ENCODE results near the gene ADARB1.

Gene ADARB1

DNA sequence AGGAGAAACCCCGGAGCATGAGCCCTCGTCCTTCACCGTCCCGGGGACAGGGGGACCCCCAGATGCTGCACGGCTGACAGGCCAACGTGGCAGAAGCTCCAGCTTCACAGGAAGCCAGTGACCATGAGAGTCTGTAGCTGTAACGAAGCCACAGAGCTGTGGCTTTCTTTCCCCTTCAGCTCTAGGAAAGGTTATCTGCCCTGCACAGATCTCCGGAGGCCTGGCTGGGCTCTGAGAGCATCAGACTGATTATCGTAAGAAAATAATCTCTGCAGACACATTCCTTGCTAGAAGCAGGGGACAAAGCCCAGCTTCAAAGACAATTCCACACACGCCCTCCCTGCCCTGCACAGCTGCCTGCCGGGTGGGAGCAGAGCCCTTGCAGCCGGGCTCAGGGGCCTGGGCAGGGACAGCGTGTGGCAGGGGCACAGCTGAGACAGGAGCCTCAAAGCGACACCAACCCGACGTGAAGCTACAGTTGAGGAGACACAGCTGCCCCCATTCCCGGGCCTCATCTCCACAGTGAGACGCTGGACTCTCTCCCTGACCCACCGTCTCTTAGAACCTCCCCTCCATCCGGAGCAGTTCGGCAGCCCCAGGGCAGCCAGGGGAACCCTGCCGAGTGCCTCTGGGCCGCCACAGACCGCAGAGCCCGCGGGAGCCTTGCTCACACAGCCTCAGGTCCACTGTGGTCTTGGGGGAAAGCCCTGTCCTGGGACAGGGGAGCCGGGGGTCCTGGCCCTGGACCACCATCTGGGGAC is 182.7 kb downstream of the ADARB1 start:
- no peak for DNase-seq

- DNase-seq = no peak
Observed at GRCh38 chr21:45257673-45258341, 183.4 kb downstream of the ADARB1 start.

DNA sequence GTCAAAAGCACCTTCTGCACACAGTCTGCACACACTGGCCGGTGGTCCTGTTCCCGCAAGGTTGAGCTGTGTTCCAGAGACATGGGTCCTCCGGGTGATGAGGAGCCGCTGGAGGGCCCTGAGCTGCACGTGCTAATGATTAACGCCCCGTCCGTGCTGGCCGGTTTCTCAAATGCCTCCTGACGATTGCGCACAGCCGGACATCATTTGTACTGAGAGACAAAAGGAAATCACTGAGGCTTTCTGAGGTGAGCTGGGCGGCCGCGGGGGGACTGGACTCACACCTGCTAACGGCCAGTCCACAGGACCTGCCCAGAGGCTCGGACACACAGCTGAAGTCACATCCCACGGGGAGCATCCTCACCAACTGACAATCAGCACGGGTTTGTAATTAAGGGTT is 184.1 kb downstream of the ADARB1 start:
- DNase-seq = no peak

GRCh38 chr21:45259206-45259840 is 184.9 kb downstream of the ADARB1 start:
- no peak for DNase-seq

- DNase-seq = peak in 2 of 3 donors; percentile 6 to 7
Observed at GRCh38 chr21:45260191-45260825, 185.9 kb downstream of the ADARB1 start.

DNA sequence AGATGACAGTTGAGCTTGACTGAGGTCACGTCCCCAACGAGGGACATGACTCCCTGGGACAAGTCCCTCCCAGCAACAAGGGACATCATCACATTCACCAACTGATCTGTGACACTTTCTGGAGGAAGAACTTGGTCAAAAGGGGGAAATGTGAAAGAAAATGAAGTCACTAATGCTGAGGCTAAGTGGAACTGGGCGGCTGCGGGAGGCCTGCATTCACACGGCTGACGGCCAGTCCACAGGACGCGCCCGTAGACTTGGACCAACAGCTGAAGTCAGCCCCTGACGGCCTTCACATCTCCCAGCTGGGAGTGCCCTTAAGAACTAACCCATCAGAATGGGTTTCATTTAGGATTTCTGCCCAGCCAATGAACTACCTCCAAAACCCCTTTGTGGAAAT is 186.7 kb downstream of the ADARB1 start:
- no peak for DNase-seq

DNA sequence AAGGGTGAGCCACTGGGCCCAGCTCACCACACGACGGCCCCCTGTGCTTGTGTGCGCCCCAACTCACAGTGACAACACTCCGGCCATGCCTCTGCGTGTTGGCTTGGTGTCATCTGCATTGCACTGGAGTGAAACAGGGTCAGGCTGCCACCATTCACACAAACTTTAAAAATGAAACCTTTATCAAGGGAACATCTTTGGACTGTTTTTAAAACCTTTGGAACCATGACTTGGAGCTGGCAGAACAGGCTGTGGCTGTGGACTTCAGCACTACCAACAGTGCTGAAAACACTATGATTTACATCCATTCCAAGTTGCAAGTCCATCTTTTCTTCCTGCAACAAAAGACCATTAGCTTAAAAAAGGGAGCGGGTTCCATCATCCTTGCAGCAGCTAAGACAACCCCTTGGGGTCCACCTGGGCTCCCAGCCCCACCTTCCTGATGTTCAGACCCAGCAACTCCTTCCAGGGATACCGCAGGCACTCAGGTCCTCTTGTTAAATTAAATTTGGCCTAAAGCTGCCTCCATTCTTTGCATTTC is 187.7 kb downstream of the ADARB1 start:
- DNase-seq = no peak

DNA sequence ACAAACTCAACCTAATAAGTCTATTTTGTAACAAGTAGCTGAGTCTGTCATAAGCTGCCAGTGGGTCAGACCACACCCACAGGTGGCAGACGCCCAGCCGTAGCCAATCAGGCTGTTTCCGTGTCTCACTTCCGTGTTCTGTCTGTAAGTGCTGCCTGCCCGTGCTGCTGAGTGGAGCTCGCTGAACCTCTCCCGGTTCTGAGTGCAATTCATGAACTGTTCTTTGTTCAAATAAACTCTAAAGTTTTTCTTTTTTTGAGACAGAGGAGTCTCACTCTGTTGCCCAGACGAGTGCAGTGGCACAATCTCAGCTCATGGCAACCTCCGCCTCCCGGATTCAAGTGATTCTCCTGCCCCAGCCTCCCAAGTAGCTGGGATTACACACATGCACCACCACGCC is 188.2 kb downstream of the ADARB1 start:
- no peak for DNase-seq

- no peak for DNase-seq
Observed at GRCh38 chr21:45263534-45263933, 189.2 kb downstream of the ADARB1 start.

DNA sequence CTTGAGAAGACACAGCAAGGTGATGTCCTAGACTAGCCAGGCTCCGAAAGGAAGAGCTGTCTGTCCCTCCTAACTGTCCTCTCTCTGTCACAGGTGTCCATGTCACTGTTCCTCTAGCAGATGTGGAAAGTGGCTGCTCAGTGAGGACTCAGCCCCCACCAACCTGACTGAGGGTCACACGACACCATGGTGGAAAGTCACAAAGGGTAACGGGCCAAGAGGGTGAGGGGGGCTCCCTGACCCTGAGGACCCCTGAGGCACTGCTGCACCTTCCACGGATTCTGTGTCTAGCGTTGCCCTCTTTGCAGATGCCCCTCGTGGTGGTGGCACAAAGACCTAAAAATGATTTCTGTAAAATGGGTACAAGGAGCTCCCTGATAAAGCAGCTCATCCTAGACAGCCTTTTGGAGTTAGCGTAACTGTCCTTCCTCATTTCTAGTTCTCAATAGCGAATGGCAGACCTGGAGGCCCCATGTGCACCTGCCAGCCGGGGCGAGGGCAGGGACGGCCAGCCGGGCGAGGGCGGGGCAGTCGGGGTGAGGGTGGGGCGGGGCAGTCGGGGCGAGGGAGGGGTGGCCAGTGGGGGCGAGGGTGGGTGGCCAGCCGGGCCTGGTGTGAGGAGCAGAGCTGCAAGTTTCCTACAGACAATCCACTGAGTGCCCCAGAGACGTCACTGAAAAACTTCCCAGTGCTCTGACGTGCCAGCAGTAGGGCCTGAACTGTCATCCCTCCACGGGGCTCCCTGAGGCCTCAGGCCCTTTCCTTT is 189.9 kb downstream of the ADARB1 start:
- DNase-seq = no peak

GRCh38 chr21:45264912-45265515 is 190.6 kb downstream of the ADARB1 start:
- no peak for DNase-seq

GRCh38 chr21:45265721-45266517 is 191.5 kb downstream of the ADARB1 start:
- no peak for DNase-seq

GRCh38 chr21:45266518-45267389 is 192.4 kb downstream of the ADARB1 start:
- DNase-seq = no peak

GRCh38 chr21:45267390-45267760 is 193.0 kb downstream of the ADARB1 start:
- DNase-seq = no peak

- no peak for DNase-seq
Observed at GRCh38 chr21:45269861-45270260, 195.5 kb downstream of the ADARB1 start.

DNA sequence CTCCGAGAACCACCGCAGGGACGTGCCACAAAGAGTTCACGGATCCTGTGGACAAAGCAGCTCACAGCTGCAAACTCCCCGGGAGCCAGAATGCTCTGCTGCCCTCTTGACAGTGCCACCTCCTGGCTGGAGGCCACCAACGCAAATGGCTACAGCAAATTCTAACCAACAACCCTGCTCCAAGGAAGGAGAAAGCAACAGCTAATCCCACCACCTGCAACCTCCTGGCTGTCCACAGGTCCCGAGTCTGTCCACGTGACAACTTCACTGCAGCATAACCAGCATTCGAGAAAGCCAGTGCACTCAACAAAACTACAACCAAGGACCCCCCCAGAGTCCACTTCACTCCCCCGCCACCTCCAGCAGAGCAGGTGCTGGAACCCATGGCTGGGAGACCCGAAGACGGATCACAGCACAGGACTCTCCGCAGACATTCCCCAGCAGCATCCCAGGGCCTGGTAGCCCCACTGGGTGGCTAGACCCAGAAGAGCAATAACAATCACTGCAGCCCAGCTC is 196.0 kb downstream of the ADARB1 start:
- DNase-seq = peak in 2 of 3 donors; percentile 12 to 25
